H1 (cell line): ENCODE data around the gene AP4M1. TPM values are rescaled to one million over a fixed set of nuclear protein-coding genes. Genes with fewer than 3 reads are reported as not detected.

ENCODE experiments used
- GABPA ChIP-seq: IDR thresholded peaks from 2 replicates; pipeline ENCODE4 v1.6.1; 2011; ENCODE audit warnings: mild to moderate bottlenecking, low read length, moderate library complexity, borderline replicate concordance; ENCODE audit not compliant: insufficient read depth
- MAX ChIP-seq: IDR thresholded peaks from 2 replicates; pipeline ENCODE4 v1.6.1; 2012; ENCODE audit warnings: inconsistent platforms
- RFX5 ChIP-seq: IDR thresholded peaks from 2 replicates; pipeline ENCODE4 v1.6.1; 2011; ENCODE audit warnings: low read depth, low read length, improper control_type of control experiment, borderline replicate concordance
- RXRA ChIP-seq: IDR thresholded peaks from 2 replicates; pipeline ENCODE4 v1.6.1; 2011; ENCODE audit warnings: low read depth, mild to moderate bottlenecking, low read length, moderate library complexity; ENCODE audit not compliant: insufficient read depth
- SIN3A ChIP-seq, 2 experiments: IDR thresholded peaks in 1 of 2; conservative IDR thresholded peaks in 1 of 2; 2 replicates each; pipeline ENCODE4 v1.6.1; 2011 to 2012; ENCODE audit warnings: low read length in 2 of 2, improper control_type of control experiment in 1 of 2, low read depth in 1 of 2, mild to moderate bottlenecking in 1 of 2
- polyA plus RNA-seq, 7 experiments: library from polyadenylated mRNA; depleted of rRNA in 3 of 7; stranded (reverse) in 5 of 7; unstranded in 2 of 7; fragments of >200 nt in 5 of 7; fragments of 200-250 nt in 2 of 7; gene quantifications; 1 replicate in 5 of 7; 2 replicates in 1 of 7; 4 replicates in 1 of 7; pipeline versions ENCODE4 v1.2.1 to v1.2.3, GENCODE V29; 2011 to 2013; ENCODE audit warnings: missing spikeins in 2 of 7, mixed read lengths in 2 of 7
- total RNA-seq: library from RNA; stranded (reverse); fragmentation: NEBNext Ultra II Directional; extraction: Animal tissue kit (Norgen Biotek cat#: 25700); gene quantifications from 2 replicates; pipeline ENCODE4 v1.2.1, GENCODE V29; 2021

Gene AP4M1
- total and polyA plus RNA-seq, 2 of the 8 experiments (the other 6 are each of a cell fraction or from before 2014, with no cell fraction given) = 15.2 to 16.6 TPM

DNA sequence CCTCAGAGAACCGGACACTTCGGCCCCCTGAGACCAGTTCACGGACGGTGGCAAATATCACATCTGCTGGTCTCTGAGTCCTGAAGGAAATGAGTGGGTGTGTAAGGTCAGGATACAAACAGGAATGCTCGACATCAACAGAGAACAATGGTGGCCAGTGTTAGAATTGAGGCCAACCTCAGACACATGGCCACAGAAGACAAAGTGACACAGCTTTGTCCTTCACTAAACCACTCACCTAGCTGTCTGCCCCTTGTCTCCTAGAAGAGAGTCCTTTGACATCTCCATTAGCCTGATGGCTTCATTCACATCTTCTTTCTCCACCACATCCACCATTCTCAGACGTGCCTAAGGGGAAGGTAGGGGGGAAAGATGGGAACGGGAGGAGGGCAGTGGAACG is 8.4 kb upstream of the AP4M1 start (continued):
- no peak for TF ChIP-seq RXRA
- no peak for TF ChIP-seq SIN3A (conservative IDR thresholded peaks at IDR 0.05 in 1 of 2, IDR thresholded peaks at IDR 0.05 in 1 of 2; ENCODE audit: low read depth in 1 of 2, low read length in 2 of 2)
- no peak for TF ChIP-seq GABPA
- no peak for TF ChIP-seq MAX
- no peak for TF ChIP-seq RFX5
